ENCODE results near the gene CPLANE1. TPM values are rescaled to one million over a fixed set of nuclear protein-coding genes. Genes with fewer than 3 reads are reported as not detected.

CPLANE1 gene
- total RNA-seq, 1 donor from 2014 or later, result 35.5 TPM

Small RNA genes within 50 kb of the gene (small RNA-seq; reads per million reads assigned to genes)
- gene C8orf59P2, result not detected

Other genes with a start within 250 kb of the CPLANE1 start
- gene NUP155, start 121.7 kb upstream of the CPLANE1 start, total RNA-seq, result 42.3 TPM
- 23.0 TPM for gene WDR70, start 129.9 kb upstream of the CPLANE1 start, total RNA-seq

Data from skeletal muscle tissue (tissue), 2 donors.